ENCODE measurements around the gene TENT4A.

- TF ChIP-seq CTCF (IDR thresholded peaks at IDR 0.05; ENCODE audit: low read depth, low read length): no peak
- no peak for TF ChIP-seq EZH2phosphoT487 (IDR thresholded peaks at IDR 0.05; ENCODE audit: low read depth)
These were observed 1.2 kb downstream of the TENT4A start for GRCh38 chr5:6714226-6715041.
